T-helper 1 cell treated with Interleukin-12 subunit alpha and Interleukin-12 subunit beta and Interleukin-4 antibody, amounts not matched to agents 30 μg/mL and 1 μg/mL, for 36 hours (primary cell): ENCODE data around the gene COX5A.

Source experiments
- H3K27ac Mint-ChIP-seq: one replicate; pipeline ENCODE4 v1.8.0; 2021; ENCODE audit warnings: mild to moderate bottlenecking, mixed read lengths
- H3K27me3 Mint-ChIP-seq: one replicate; pipeline ENCODE4 v1.8.0; 2021; ENCODE audit warnings: low read depth, mixed read lengths
- H3K36me3 Mint-ChIP-seq: one replicate; pipeline ENCODE4 v1.8.0; 2021; ENCODE audit warnings: low read depth, mixed read lengths
- H3K4me1 Mint-ChIP-seq: one replicate; pipeline ENCODE4 v1.8.0; 2021; ENCODE audit warnings: low read depth, mixed read lengths
- H3K4me3 Mint-ChIP-seq: one replicate; pipeline ENCODE4 v1.8.0; 2021; ENCODE audit warnings: mild to moderate bottlenecking, moderate library complexity, mixed read lengths
- H3K9me3 Mint-ChIP-seq: one replicate; pipeline ENCODE4 v1.8.0; 2021; ENCODE audit warnings: mixed read lengths

The COX5A gene

DNA sequence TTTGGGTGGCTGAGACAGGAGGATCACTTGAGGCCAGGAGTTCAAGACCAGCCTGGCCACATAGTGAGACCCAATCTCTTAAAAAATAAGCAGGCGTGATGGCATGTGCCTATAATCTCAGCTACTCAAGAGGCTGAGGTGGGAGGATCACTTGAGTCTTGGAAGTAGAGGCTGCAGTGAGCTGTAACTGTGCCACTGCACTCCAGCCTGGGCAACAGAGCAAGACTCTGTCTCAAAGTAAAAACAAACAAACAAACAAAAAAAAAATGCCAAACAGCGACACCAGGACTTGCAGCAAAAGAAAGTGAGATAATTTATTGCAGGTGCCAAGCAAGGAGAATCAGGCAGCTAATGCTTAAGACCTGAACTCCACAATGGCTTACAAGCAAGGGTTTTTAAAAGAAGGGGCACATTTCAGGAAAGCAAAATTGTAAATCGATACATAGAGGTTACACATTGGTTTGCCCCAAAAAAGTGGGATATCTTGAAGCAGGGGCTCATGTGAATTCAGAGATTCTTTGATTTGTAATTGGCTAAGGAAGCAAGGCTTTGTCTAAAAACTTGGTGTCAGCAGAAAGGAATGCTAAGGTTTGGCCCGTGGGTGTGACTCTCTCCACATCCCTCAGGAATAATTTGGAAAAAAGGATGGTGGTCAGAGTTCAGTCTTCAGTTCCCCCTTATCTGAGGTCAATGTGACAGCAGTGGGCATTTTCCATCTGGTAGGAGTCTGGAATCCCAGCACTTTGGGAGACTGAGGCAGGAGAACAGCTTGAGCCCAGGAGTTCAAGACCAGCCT is 53.2 kb downstream of the COX5A start:
- peaks cover 6% of the 10 kb centered on the region for H3K9me3 Mint-ChIP-seq
- peaks cover 16% of the 10 kb centered on the region for H3K4me1 Mint-ChIP-seq
- H3K27ac Mint-ChIP-seq: no peak overlapping the region
- no peaks in the 10 kb centered on the region for H3K27me3 Mint-ChIP-seq
- H3K36me3 Mint-ChIP-seq: peaks cover 2% of the 10 kb centered on the region
- no peak overlapping the region for H3K4me3 Mint-ChIP-seq

DNA sequence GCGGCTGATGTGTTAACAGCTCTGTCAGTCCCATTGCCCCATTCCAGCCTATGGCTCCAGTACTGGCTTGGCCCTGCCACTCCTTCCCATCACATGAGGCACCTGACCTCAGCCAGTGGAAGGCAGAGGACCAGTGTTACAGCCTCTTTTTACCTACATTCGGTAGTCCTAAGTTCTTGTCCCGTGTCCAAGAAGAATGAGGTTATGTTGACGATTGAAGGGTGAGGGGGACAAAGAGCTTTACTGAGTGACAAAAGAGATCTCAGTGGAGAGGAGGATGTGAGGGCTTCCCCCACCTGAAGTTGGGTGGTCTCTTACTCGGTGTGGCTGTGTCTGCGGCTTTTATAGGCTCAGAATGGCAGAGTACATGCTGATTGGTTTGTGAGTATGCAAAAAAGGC is 55.3 kb downstream of the COX5A start:
- Mint-ChIP-seq H3K27ac (no peak overlapping the region), H3K9me3 (peaks cover 6% of the 10 kb centered on the region), H3K27me3 (no peaks in the 10 kb centered on the region)

DNA sequence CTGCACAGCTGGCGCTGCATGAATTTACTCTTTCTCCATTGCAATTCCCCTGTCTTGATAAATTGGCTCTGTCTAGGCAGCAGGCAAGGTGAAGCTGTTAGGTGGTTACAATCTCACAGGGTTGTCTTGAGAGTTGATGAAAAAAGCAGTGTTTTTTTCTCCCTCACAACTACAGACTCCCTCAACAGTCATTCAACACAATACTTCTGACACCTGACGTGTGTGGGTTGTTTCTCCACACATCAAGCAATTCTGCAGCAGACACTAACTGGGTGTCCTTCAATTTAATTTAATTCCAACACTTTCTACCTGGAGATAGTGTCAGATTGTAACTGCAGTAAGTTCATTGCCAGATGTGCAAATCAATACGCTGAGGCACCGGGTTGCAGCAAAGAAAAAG is 59.6 kb downstream of the COX5A start:
- H3K27me3 Mint-ChIP-seq: no peaks in the 10 kb centered on the region
- no peak overlapping the region for H3K27ac Mint-ChIP-seq
- peaks cover 6% of the 10 kb centered on the region for H3K4me1 Mint-ChIP-seq
- no peak overlapping the region for H3K4me3 Mint-ChIP-seq
- peaks cover 2% of the 10 kb centered on the region for H3K36me3 Mint-ChIP-seq
- peaks cover 6% of the 10 kb centered on the region for H3K9me3 Mint-ChIP-seq

More for the DNA sequence above, 55.3 kb downstream of the COX5A start:
- Mint-ChIP-seq H3K4me1 (peaks cover 8% of the 10 kb centered on the region), H3K36me3 (peaks cover 2% of the 10 kb centered on the region), H3K4me3 (no peak overlapping the region)

DNA sequence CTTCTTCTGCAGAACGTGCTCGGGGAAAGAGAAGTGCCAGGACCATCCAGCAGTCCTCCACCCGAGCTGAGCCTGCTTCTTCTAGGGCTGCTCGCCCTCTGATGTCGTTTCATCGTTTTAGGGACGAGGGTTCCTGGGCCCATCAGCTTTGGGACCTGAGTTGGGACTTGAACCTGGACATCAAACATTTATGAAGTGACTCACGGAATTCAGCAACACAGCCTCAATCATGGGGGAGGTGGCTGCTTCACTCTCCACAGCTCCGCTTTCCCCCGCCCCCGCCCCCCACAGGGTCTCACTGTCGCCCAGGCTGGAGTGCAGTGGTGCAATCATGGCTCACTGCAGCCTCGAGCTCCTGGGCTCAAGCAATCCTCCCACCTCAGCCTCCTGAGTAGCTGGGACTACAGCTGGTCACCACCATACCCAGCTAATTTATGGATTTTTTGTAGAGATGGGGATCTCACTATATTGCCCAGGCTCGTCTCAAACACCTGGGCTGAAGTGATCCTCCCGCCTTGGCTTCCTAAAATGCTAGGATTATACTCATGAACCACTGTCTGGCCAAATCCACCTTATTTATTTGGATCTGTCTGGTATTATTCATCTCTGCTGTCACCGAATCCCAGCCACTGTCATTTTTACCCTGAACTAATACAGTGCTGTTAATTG is 64.0 kb downstream of the COX5A start:
- Mint-ChIP-seq H3K36me3 (peaks cover 14% of the 10 kb centered on the region), H3K27ac (peak overlapping the region; percentile 94), H3K9me3 (no peaks in the 10 kb centered on the region), H3K4me1 (peaks cover 31% of the 10 kb centered on the region), H3K27me3 (no peaks in the 10 kb centered on the region), H3K4me3 (peak overlapping the region; percentile 99)

DNA sequence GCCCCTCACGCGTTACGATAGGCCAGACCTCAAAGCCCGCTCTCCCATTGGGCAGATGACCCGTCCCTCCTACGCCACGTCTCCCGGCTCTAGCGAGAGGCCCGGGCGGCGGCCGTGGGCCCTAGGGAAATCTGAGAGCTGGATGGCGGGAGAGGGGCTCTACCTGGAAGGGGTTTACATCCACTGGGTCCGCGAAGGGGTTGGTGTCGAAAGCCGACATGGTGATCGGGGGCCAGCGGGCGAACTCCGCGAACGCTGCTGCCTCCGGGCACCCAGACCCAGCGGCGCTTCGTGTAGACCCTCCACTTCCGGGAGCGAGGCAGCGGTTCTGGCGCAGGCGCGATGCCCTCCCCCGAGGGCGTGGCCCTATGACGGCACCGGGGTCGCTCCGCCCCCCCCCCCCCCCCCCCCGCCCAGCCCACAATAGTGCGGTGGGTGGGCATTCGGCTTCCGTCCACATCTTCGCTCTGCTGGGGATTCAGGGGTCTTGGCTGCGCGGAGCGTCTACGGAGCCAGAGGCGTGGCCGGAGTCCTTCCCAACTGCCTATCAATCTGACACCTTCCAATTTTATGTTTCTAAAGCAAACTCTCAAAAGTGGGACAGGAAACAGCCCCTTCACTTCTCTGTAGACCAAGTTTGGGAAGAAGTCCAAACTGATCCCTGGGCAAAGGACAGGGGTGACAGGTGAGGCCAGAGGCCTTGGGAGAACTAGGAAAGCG is 64.7 kb downstream of the COX5A start, which contains the start of gene SCAMP2:
TSS of gene SCAMP2 (minus strand) at position 330 of the 720 bp plus-strand sequence. CDS start at position 220, 110 bp downstream.
- Mint-ChIP-seq H3K27ac (peak within 1 kb of the TSS; percentile 94), H3K9me3 (no peaks in the 10 kb centered on the region), H3K4me1 (peaks cover 32% of the 10 kb centered on the region), H3K27me3 (no peaks in the 10 kb centered on the region), H3K4me3 (peak within 1 kb of the TSS; percentile 99), H3K36me3 (peaks cover 17% of the 10 kb centered on the region)

DNA sequence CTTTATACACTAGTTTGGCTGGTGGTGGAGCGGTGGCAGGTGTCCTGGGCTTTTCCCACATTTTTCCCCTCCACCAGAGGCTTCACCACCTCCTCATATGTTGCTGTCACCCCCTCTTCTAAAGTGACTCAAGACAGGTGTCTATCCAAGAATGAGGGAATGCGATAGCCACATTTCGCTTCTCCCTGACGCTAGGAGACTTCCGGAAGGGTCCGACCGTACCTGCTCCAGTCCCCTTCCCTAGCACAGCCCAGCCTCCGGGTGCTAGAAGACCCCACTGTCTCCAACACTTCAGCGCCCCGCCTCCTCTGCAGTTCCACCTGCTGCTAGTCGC is 65.2 kb downstream of the COX5A start:
- Mint-ChIP-seq H3K27me3 (no peaks in the 10 kb centered on the region), H3K9me3 (no peaks in the 10 kb centered on the region), H3K4me1 (peaks cover 38% of the 10 kb centered on the region), H3K36me3 (peaks cover 22% of the 10 kb centered on the region), H3K27ac (peak overlapping the region; percentile 94), H3K4me3 (peak overlapping the region; percentile 99)

DNA sequence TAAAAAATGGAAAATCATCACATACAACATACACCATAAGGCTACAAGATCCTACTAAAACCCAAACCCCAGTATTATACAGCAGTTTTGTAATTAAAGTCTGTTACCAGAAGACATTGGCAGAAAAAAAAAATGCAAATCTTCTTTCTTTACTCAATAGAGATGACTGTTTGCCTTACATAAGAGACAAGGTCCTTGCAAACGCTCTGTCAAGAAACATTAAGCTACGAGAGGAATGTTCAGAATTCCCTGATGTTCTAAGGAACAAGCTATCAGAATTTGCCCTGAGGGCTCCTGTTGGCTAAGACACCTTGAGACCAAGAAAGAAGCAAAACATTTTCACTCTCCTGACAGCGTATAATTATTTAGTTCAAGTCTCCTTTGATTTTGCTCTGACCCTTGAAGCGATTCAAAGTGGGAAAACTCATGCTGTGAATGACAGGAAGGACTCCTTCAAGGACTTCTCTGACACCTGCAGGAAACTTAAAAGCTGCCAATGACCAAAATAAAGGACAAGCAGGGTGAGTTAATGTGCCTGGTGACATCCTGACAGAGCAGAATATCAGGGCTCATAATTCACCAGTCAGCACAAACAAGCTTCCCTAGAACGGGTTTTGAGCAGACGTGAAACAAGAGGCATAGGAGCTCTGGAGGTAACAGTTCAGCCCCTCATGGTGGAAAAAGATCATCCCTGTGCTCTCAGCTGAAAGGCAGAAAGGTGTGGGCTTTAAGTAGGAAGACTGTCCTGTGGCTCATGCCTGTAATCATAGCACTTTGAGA is 67.2 kb downstream of the COX5A start:
- peak overlapping the region; percentile 85 for H3K4me3 Mint-ChIP-seq
- H3K36me3 Mint-ChIP-seq: peaks cover 32% of the 10 kb centered on the region
- no peaks in the 10 kb centered on the region for H3K27me3 Mint-ChIP-seq
- peaks cover 52% of the 10 kb centered on the region for H3K4me1 Mint-ChIP-seq
- peak overlapping the region; percentile 94 for H3K27ac Mint-ChIP-seq
- no peaks in the 10 kb centered on the region for H3K9me3 Mint-ChIP-seq
